Hematopoietic multipotent progenitor cell treated with erythropoietin and hydrocortisone succinate and interleukin-3 and kit ligand, for 15 days (in vitro differentiated cells): ENCODE data around the gene WASL.
"Not testable (repeated sequence)": the region's sequence is repeated elsewhere in the genome, so short reads cannot be mapped to it uniquely, and the experiment has no call there.

Source experiments
- DNase-seq: peaks from one replicate; pipeline ENCODE4 v3.0.0-alpha.2; 2015; ENCODE audit warnings: low spot score

WASL gene

DNA sequence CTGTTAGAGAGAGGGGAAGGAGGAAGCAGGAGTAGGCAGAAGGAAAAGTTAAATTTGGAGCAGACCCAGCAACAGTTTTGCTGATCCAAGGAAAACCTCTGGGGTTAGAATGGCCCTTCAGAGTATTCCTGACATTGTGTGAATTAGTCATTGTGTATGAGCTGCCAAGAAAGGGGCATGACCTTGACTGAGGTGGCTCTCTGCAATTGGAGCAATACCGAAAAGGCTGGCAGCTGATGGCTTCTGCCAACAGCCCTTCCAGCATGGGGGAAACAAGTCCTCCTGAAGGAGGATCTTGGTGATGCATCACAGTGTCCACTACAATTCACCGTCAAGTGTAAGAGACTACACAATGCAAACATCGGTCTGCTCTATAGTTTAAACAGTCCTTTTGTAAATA lies 20.6 kb upstream of the WASL start:
- no peak for DNase-seq

DNA sequence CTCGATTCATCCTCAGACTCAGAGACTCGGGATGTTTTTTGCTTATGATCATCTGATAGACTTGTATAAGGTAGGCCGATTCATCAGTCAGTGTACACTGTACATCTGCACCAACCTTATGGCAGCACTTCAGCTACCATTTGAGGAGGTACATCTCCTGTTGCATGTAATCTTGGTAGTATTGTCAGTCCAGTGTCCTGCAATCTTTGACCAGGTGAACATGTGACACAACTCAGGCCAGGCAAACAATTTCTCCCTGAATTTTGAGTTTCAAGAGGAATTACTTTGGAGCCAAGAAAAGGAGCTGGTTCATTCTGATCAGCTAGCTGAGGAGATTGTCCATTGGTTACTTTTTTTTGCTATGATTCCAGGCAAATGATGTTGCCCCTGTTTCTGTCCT lies 19.7 kb upstream of the WASL start:
- no peak for DNase-seq

DNA sequence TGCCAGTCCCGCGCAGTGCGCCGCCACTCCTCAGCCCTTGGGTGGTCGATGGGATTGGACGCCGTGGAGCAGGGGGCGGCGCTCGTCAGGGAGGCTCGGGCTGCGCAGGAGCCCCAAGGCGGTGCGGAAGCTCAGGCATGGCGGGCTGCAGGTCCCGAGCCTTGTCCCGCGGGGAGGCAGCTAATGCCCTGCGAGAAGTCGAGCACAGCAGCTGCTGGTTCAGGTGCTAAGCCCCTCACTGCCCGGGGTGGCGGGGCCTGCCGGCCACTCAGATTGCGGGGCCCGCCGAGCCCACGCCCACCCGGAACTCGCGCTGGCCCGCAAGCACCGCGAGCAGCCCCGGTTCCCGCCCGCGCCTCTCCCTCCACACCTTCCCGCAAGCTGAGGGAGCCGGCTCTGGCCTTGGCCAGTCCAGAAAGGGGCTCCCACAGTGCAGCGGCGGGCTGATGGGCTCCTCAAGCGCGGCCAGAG lies 14.4 kb upstream of the WASL start:
- no peak for DNase-seq

- no peak for DNase-seq
Observed at GRCh38 chr7:123761729-123762128, 12.9 kb upstream of the WASL start.

DNA sequence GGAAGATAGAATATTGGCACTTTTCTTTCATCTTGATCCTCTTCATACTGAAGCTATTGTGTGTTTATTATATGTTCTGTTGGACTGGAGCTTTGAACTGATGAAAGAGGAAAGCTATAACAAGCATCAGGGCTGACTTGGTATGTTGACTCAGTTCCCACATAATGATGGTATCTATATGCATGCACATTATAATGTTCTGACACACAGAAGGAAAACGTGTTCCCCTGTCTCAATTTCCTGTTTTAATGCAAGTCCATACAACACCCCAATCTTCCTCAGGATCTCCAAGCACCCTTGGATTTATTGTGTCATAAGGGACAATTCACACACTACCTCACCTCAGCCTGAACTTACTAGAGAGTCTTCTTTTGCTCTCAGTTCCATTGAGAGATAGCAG lies 8.3 kb upstream of the WASL start:
- no peak for DNase-seq

- no peak for DNase-seq
Observed at GRCh38 chr7:123755338-123755737, 6.5 kb upstream of the WASL start.

DNA sequence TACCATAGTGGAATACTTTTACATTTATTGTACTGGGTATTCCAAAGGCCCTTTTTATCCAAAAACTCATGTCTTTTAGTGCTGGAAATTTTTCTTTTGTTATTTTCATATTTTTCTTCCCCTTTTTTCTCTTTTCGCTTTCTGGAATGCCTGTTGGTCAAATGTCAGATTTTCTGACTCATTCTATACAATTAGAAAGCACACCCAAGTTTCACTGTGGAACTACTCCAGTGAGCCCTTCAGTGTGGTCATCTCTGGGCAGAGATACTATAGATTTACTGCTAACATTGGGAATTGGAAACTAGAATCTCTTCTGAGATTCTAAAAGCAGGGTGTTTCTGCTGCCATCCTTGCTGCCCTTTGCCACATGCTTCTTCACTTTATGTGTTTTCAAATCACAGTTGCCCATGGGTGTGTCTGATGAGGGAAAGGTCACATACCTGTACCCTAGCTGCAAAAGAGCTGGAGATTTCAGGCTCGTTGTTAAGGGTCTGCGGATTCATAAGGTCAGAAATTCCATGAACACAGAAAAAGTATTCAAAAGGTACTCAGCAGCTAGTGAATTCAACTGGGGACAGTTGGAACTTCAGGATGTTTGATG lies 5.6 kb upstream of the WASL start:
- DNase-seq = no peak

DNA sequence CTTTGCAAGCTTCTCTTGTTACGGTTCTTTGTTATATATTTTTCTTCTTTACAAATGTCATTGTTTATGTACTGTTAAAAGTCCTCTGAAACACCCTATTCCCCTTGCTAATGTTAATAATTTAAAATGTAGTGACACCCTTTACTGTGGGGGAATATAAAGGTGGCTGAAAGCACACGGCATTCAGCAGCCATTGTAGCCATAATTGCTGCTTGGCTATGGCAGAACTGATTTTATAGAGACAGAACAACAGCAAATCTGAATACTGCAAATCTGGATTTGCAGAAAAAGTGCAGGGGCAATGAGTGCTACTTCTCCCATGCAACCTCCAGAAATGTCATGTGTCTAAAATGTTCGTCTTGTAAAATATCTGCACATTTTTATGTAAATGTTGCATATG lies 3.7 kb upstream of the WASL start:
- DNase-seq = no peak

DNA sequence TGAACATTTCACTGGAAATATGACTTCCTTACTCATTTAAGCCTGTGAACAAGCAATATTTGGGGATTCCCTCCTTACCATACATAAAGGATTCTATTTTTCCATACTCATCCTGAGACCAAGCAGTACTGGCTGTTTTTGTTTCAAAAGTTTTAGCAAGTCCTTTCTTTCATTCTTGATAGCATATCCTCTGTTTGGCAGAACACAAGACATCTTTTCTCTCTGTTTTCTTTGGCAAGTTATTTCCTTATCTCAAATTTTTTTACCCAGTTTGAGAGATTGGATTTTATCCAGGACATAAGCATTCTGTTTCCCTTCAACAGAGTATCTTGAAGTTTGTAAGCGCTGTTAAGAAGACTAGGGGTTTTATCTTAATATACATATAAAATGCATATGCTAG lies 3.0 kb upstream of the WASL start:
- no peak for DNase-seq

DNA sequence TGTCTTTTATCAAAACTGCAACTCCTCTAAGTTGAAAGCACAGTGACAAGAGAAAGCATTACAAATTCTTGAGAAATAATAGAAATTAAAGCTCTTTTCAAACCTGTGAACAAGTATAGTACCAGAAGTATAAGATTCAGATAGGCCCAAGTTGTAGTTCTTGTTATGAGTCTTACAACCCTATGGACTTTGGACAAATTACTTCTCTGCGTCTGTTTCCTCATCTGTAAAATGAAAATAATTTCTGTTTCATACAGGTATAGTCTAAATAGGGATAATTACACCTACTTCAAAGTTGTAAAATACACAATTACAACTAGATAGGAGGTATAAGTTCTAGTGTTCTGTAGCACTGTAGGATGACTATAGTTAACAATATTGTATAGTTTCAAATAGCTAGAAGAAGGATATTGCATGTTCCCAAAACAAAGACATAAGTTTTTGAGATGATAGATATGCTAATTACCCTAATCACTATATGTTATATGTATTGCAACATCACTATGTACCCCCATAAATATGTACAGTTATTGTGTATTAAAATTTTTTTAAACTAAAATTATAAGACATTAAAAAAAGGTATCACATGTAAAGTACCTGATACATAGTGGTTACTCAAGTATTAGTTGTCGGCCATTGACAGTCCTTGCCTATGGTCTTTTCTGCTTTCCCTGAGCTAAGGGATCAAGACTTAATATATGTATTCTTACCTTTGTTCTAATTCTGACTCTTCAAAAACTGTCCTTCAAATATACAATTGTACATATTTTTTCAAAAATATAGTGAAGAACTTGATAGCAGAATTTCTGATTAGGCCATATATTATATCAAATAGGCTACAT lies 1.8 kb upstream of the WASL start:
- DNase-seq = no peak

DNA sequence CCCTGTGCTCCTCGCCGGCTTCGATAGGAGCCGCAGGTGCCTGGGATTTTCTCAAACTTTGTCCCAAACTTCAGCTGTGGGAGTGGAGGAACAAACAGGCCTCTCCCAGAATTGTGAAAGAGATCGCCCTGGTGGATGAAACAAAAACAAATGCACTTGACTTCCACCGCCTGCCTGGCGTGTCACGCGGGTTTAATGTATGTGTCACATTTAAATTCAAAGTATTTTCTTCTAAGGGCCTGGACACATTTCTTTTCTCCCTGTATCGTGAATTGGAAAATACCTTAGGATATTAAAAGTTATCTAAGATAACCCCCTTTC lies 694 bp upstream of the WASL start:
- DNase-seq = peak; percentile 52

- DNase-seq = peak; percentile 63
Observed at GRCh38 chr7:123748171-123748733, 551 bp downstream of the WASL start.

- no peak for DNase-seq
Observed at GRCh38 chr7:123747620-123748141, 1.1 kb downstream of the WASL start.

DNA sequence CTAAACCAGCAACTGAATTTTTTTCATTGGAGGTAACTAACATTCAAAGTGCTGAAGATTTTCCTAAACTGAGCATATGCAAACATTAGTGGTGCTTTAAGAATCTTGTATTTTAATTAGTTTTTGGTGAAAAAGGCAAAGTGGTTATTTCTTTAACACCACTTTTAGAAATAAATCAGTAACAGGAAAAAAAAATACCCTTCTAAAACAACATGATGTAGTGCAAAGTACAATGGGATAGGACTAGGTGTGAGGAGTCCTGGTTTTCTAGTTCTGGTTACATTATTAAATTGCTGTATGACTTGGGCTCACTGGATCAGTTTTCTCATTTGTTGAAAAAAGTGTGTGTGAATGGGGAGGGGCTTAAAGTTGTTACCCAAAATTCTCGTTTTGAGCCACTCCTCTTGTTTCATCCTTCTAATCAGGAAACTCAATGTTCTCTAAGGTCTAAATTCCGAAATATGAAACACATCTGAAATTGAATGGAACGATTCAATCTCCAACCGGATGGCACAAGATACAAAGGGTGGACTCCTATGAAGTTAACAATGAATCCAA lies 1.8 kb downstream of the WASL start:
- DNase-seq = peak; percentile 18

DNA sequence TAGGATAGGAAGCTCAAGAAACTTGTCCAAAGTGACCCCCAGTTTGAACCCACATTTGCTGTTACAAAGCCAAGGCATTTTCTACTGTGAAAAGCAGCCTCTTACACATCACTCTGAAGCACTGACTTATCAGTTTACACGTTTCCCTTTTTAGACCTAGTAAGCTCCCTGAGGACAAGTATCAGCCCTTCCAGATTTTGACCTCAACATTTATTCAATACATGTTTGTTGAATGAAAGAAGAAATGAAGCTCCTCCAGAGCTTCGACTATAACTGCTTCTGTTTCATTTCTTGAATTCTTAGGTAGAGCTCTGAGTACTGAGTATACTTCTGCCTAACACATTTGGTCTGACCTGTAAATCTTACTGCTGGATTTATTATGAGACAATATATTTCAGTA lies 2.7 kb downstream of the WASL start:
- DNase-seq = peak; percentile 16

GRCh38 chr7:123745437-123745836 lies 3.4 kb downstream of the WASL start:
- DNase-seq = no peak

GRCh38 chr7:123744416-123744815 lies 4.4 kb downstream of the WASL start:
- no peak for DNase-seq

- DNase-seq = no peak
Observed at GRCh38 chr7:123741940-123742339, 6.9 kb downstream of the WASL start.

DNA sequence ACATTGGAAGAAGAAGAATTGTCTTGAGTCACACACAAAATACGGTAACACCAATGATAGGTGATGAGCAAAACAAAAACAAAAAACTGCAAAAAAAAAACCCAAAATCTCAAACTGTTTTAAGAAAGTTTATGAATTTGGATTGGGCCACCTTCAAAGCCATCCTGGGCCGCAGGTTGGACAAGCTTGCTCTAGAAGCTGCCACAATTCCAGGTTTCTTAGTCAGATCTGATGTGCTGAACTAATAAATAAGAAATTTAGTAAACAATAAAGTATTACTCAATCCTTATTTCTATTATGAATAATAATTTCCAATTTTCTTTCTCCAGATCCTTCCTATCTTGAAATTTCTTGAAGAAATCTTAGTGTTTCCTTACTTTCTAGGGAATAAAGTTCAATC lies 10.0 kb downstream of the WASL start:
- DNase-seq = no peak

DNA sequence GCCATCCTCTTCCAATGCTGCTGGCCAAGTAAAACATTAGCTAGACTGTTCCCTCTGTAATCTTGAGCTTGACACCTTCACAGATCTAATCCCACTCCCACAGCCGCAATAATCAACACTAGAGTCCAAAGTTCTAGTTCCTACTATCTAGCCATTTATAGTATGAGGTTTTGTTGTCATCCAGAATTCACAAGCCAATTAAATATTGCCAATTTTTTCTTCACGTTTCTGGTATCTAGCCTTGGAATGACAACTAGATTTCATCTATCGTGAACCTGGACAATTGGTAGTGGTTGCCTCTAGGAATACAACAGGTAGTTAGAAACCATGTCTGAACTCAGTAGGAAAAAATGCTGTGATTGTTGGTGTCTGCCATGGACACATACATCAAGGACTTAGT lies 10.4 kb downstream of the WASL start:
- DNase-seq = no peak

- not testable (repeated sequence) for DNase-seq
Observed at GRCh38 chr7:123737168-123737674, 11.6 kb downstream of the WASL start.

DNA sequence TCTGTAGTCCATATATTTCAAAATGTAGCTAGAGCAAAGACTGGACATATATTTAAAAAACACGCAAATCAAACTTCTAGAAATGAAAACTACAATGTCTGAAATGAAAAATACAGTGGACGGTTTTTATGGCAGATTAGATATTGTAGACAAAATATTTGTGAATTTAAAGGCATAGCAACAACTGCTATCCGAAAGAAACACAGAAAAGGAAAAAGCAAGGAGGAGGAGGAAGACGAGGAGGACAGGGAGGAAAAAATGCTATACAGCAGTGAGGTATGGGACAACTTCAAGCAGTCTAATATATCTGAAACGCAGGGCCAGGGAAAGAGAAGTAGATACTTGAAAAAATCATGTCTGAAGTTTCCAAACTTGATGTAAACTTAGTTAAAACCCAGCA lies 13.3 kb downstream of the WASL start:
- DNase-seq = no peak

DNA sequence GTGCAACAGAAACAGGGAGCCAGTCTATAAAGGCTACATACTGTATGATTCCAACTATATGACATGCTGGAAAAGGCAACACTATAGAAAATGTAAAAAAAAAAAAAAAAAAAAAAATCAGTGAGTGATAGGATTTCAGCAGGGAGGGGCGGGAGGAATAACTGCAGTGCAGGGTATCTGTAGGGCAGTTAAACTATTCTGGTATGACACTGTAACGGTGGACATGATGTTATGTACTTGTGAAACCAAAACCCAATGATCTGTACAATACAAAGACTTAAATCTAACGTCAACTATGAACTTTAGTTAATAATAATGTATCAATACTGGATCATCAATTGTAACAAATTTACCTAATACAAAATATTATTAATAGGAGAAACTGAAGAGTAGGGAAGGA lies 14.3 kb downstream of the WASL start:
- no peak for DNase-seq
